ENCODE results near the gene PRICKLE1.

Gene PRICKLE1

GRCh38 chr12:42477941-42478340 is 111.6 kb downstream of the PRICKLE1 start:
- H3K27me3 ChIP-seq (ENCODE audit: control insufficient read depth, insufficient read depth, low read length) = no peaks in the 10 kb centered on the region; the same call in 1 of the 2 replicates
- no peak for DNase-seq (ENCODE audit: low read depth, low spot score)
- no CpG with 5 or more reads among the region's 1 CpG for WGBS (ENCODE audit: insufficient coverage, insufficient read length)
- no peaks in the 10 kb centered on the region for H3K9me3 ChIP-seq (ENCODE audit: control insufficient read depth, insufficient read depth, low read length)
- no peak overlapping the region for H3K27ac ChIP-seq (ENCODE audit: low read length)
- no peaks in the 10 kb centered on the region; the same call in none of the 2 replicates for H3K36me3 ChIP-seq (ENCODE audit: control insufficient read depth, insufficient read depth, low read length)
- H3K4me1 ChIP-seq (ENCODE audit: control insufficient read depth, insufficient read depth, low read length) = peaks cover 5% of the 10 kb centered on the region; the same call in 1 of the 2 replicates
- no peak overlapping the region for H3K4me3 ChIP-seq (ENCODE audit: low read length)

GRCh38 chr12:42475106-42475505 is 114.4 kb downstream of the PRICKLE1 start:
- DNase-seq (ENCODE audit: low read depth, low spot score) = no peak
- H3K27me3 ChIP-seq (ENCODE audit: control insufficient read depth, insufficient read depth, low read length) = no peaks in the 10 kb centered on the region; the same call in 1 of the 2 replicates
- H3K9me3 ChIP-seq (ENCODE audit: control insufficient read depth, insufficient read depth, low read length) = no peaks in the 10 kb centered on the region
- H3K27ac ChIP-seq (ENCODE audit: low read length) = no peak overlapping the region
- H3K4me1 ChIP-seq (ENCODE audit: control insufficient read depth, insufficient read depth, low read length) = peaks cover 8% of the 10 kb centered on the region; the same call in 1 of the 2 replicates
- H3K4me3 ChIP-seq (ENCODE audit: low read length) = no peak overlapping the region
- WGBS (ENCODE audit: insufficient coverage, insufficient read length) = no CpG with 5 or more reads among the region's 3 CpGs
- no peaks in the 10 kb centered on the region for H3K36me3 ChIP-seq (ENCODE audit: control insufficient read depth, insufficient read depth, low read length)

GRCh38 chr12:42474391-42474790 is 115.2 kb downstream of the PRICKLE1 start:
- no peak overlapping the region for H3K27ac ChIP-seq (ENCODE audit: low read length)
- H3K36me3 ChIP-seq (ENCODE audit: control insufficient read depth, insufficient read depth, low read length) = peaks cover 1% of the 10 kb centered on the region
- no peaks in the 10 kb centered on the region; the same call in 1 of the 2 replicates for H3K27me3 ChIP-seq (ENCODE audit: control insufficient read depth, insufficient read depth, low read length)
- H3K4me1 ChIP-seq (ENCODE audit: control insufficient read depth, insufficient read depth, low read length) = peaks cover 8% of the 10 kb centered on the region; the same call in 1 of the 2 replicates
- no peak for DNase-seq (ENCODE audit: low read depth, low spot score)
- WGBS (ENCODE audit: insufficient coverage, insufficient read length) = no CpG with 5 or more reads among the region's 2 CpGs
- no peaks in the 10 kb centered on the region for H3K9me3 ChIP-seq (ENCODE audit: control insufficient read depth, insufficient read depth, low read length)
- no peak overlapping the region for H3K4me3 ChIP-seq (ENCODE audit: low read length)

- Histone ChIP-seq H3K36me3 (ENCODE audit: control insufficient read depth, insufficient read depth, low read length) (peaks cover 8% of the 10 kb centered on the region), H3K4me1 (ENCODE audit: control insufficient read depth, insufficient read depth, low read length) (peaks cover 7% of the 10 kb centered on the region; the same call in 1 of the 2 replicates), H3K27ac (ENCODE audit: low read length) (no peak overlapping the region), H3K4me3 (ENCODE audit: low read length) (no peak overlapping the region), H3K9me3 (ENCODE audit: control insufficient read depth, insufficient read depth, low read length) (no peaks in the 10 kb centered on the region), H3K27me3 (ENCODE audit: control insufficient read depth, insufficient read depth, low read length) (no peaks in the 10 kb centered on the region)
- DNase-seq (ENCODE audit: low read depth, low spot score) = no peak
- WGBS (ENCODE audit: insufficient coverage, insufficient read length) = no CpG with 5 or more reads among the region's 1 CpG
Observed at GRCh38 chr12:42473561-42473960, 116.0 kb downstream of the PRICKLE1 start.

- Histone ChIP-seq H3K36me3 (ENCODE audit: control insufficient read depth, insufficient read depth, low read length) (peaks cover 10% of the 10 kb centered on the region), H3K27me3 (ENCODE audit: control insufficient read depth, insufficient read depth, low read length) (no peaks in the 10 kb centered on the region), H3K4me1 (ENCODE audit: control insufficient read depth, insufficient read depth, low read length) (peaks cover 7% of the 10 kb centered on the region; the same call in 1 of the 2 replicates), H3K4me3 (ENCODE audit: low read length) (no peak overlapping the region), H3K27ac (ENCODE audit: low read length) (no peak overlapping the region), H3K9me3 (ENCODE audit: control insufficient read depth, insufficient read depth, low read length) (no peaks in the 10 kb centered on the region)
- DNase-seq (ENCODE audit: low read depth, low spot score) = no peak
- no CpG with 5 or more reads among the region's 1 CpG for WGBS (ENCODE audit: insufficient coverage, insufficient read length)
Observed at GRCh38 chr12:42473130-42473529, 116.4 kb downstream of the PRICKLE1 start.

GRCh38 chr12:42472376-42472775 is 117.2 kb downstream of the PRICKLE1 start:
- Histone ChIP-seq H3K9me3 (ENCODE audit: control insufficient read depth, insufficient read depth, low read length) (no peaks in the 10 kb centered on the region), H3K27ac (ENCODE audit: low read length) (no peak overlapping the region), H3K4me1 (ENCODE audit: control insufficient read depth, insufficient read depth, low read length) (peaks cover 7% of the 10 kb centered on the region; the same call in 1 of the 2 replicates), H3K27me3 (ENCODE audit: control insufficient read depth, insufficient read depth, low read length) (no peaks in the 10 kb centered on the region), H3K4me3 (ENCODE audit: low read length) (no peak overlapping the region), H3K36me3 (ENCODE audit: control insufficient read depth, insufficient read depth, low read length) (peaks cover 10% of the 10 kb centered on the region)
- DNase-seq (ENCODE audit: low read depth, low spot score) = no peak
- no CpG with 5 or more reads among the region's 3 CpGs for WGBS (ENCODE audit: insufficient coverage, insufficient read length)

GRCh38 chr12:42469355-42470175 is 120.0 kb downstream of the PRICKLE1 start:
- H3K4me3 ChIP-seq (ENCODE audit: low read length) = no peak overlapping the region
- no CpG with 5 or more reads among the region's 7 CpGs for WGBS (ENCODE audit: insufficient coverage, insufficient read length)

GRCh38 chr12:42468921-42469320 is 120.6 kb downstream of the PRICKLE1 start:
- Histone ChIP-seq H3K4me1 (ENCODE audit: control insufficient read depth, insufficient read depth, low read length) (0 out of 2 replicates have a peak, but pooled peaks cover 4% of the 10 kb centered on the region), H3K27me3 (ENCODE audit: control insufficient read depth, insufficient read depth, low read length) (no peaks in the 10 kb centered on the region), H3K9me3 (ENCODE audit: control insufficient read depth, insufficient read depth, low read length) (no peaks in the 10 kb centered on the region), H3K36me3 (ENCODE audit: control insufficient read depth, insufficient read depth, low read length) (peaks cover 23% of the 10 kb centered on the region), H3K4me3 (ENCODE audit: low read length) (no peak overlapping the region), H3K27ac (ENCODE audit: low read length) (no peak overlapping the region)
- WGBS (ENCODE audit: insufficient coverage, insufficient read length) = no CpG with 5 or more reads among the region's 3 CpGs
- DNase-seq (ENCODE audit: low read depth, low spot score) = no peak

More at GRCh38 chr12:42469355-42470175, 120.0 kb downstream of the PRICKLE1 start:
- Histone ChIP-seq H3K9me3 (ENCODE audit: control insufficient read depth, insufficient read depth, low read length) (no peaks in the 10 kb centered on the region), H3K27ac (ENCODE audit: low read length) (no peak overlapping the region), H3K27me3 (ENCODE audit: control insufficient read depth, insufficient read depth, low read length) (no peaks in the 10 kb centered on the region), H3K4me1 (ENCODE audit: control insufficient read depth, insufficient read depth, low read length) (0 out of 2 replicates have a peak, but pooled peaks cover 4% of the 10 kb centered on the region), H3K36me3 (ENCODE audit: control insufficient read depth, insufficient read depth, low read length) (peaks cover 18% of the 10 kb centered on the region)
- DNase-seq (ENCODE audit: low read depth, low spot score) = no peak

GRCh38 chr12:42468341-42468821 is 121.2 kb downstream of the PRICKLE1 start:
- Histone ChIP-seq H3K36me3 (ENCODE audit: control insufficient read depth, insufficient read depth, low read length) (peaks cover 23% of the 10 kb centered on the region), H3K27ac (ENCODE audit: low read length) (no peak overlapping the region), H3K27me3 (ENCODE audit: control insufficient read depth, insufficient read depth, low read length) (no peaks in the 10 kb centered on the region), H3K4me1 (ENCODE audit: control insufficient read depth, insufficient read depth, low read length) (0 out of 2 replicates have a peak, but pooled peaks cover 4% of the 10 kb centered on the region), H3K4me3 (ENCODE audit: low read length) (no peak overlapping the region), H3K9me3 (ENCODE audit: control insufficient read depth, insufficient read depth, low read length) (no peaks in the 10 kb centered on the region)
- no CpG with 5 or more reads among the region's 9 CpGs for WGBS (ENCODE audit: insufficient coverage, insufficient read length)
- no peak for DNase-seq (ENCODE audit: low read depth, low spot score)

GRCh38 chr12:42463671-42464070 is 125.9 kb downstream of the PRICKLE1 start:
- WGBS (ENCODE audit: insufficient coverage, insufficient read length) = no CpG with 5 or more reads among the region's 4 CpGs
- Histone ChIP-seq H3K27ac (ENCODE audit: low read length) (no peak overlapping the region), H3K4me1 (ENCODE audit: control insufficient read depth, insufficient read depth, low read length) (0 out of 2 replicates have a peak, but pooled peaks cover 2% of the 10 kb centered on the region), H3K4me3 (ENCODE audit: low read length) (no peak overlapping the region), H3K9me3 (ENCODE audit: control insufficient read depth, insufficient read depth, low read length) (no peaks in the 10 kb centered on the region), H3K27me3 (ENCODE audit: control insufficient read depth, insufficient read depth, low read length) (no peaks in the 10 kb centered on the region), H3K36me3 (ENCODE audit: control insufficient read depth, insufficient read depth, low read length) (peaks cover 15% of the 10 kb centered on the region; the same call in 1 of the 2 replicates)
- no peak for DNase-seq (ENCODE audit: low read depth, low spot score)

Data from iPS DF 6.9 (cell line).